ENCODE data around the gene VWA1.
"Not testable (repeated sequence)": the region's sequence is repeated elsewhere in the genome, so short reads cannot be mapped to it uniquely, and the experiment has no call there.

Gene VWA1

DNA sequence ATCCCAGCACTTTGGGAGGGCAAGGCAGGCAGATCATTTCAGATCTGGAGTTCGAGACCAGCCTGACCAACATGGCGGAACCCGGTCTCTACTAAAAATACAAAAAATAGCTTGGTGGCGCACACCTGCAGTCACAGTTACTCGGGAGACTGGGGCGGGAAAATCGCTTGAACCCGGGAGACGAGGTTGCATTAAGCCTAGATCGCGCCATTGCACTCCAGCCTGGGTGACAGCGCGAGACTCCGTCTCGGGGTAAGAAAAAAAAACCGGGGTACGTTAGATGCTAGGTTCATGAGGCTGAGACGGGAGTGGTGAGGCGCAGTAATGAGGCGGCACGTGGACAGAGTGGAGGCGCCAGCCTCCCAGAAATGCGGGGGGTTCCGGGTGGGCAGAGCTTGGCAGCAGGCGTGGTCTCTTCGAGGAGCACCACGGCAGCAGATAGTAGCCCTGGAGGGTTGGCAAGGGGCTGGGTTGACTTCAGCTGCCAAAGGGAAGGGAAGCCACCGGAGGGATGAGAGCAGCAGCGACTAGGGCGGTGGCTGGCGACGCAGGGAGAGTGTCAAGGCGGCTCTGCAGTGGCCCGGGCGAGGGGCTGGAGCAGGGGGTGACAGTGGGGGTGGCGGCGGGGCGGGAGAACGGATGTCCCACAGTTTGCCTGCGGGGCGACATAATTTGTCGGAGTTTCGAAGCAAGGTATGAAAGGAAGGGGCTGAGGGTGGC is 29.2 kb upstream of the VWA1 start:
- no peak for DNase-seq

DNA sequence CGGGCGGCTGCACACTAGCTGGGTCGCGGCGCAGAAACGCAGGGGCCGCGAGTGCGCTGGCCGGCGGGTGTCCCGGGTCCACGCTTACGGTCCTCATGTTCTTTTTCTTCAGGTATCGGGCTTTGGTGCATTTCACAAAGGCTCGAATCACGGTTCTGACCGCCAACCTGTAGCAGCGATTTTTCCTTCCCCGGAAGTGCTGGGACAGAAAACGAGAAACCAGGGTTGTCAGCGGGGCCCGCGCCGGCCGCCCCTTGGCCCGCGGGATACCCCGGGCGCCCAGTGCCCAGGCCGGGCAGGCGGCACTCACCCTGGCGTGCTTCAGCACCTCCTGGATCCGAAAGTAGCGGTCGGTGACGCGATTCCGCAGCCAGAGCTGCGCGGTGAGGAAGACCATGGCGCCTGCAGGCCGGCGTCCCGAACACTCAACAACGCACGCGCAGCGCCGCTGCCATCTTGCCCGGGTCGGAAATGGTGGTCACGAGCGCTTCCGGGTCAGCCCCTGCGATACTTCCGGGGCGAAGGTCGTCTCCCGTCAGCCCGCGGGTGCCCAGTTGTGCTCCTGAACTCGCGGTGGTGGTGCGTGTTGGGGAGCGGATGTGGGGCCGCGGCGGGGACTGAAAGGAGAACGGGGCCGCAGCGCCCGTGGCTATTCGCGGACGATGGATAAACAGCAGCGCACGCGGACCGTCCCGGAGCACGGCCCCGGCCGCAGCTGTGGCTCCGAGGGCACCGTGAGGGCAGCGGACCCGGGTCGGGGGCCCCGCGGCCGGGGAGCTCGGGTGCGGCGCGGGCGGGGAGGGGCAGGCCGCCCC is 28.5 kb upstream of the VWA1 start, which contains the start of gene MRPL20:
TSS of gene MRPL20 (minus strand) at position 473 of the 815 bp plus-strand sequence. CDS start at position 397, 76 bp downstream.
- DNase-seq = peak; percentile 98

DNA sequence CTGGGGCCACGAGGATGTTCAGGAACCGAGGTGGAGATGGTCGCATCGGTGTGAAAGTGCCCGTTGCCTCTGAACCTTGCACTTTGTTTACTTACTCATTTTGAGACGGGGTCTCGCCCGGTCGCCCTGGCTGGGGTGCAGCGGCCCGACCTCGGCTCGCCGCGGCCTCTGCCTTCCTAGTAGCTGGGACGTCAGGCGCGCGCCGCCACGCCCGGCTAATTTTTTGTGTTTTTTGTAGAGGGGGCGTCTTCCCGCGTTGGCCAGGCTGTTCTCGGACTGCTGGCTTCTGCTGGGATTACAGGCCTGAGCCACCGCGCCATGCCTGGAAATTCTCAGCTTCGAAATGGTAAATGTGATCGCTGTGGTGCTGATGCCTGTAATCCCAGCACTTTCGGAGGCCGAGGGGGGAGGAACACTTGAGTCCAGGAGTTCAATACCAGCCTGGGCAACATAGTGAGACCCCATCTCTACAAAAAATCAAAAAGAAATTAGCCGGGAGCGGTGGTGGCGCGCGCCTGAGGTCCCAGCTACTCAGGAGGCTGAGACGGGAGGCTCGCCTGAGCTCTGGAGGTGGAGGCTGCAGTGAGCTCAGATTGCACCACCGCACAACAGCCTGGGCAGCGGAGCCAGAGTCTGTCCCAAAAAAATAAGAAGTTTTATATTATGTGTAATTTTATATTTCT is 27.7 kb upstream of the VWA1 start:
- peak; percentile 51 for DNase-seq

DNA sequence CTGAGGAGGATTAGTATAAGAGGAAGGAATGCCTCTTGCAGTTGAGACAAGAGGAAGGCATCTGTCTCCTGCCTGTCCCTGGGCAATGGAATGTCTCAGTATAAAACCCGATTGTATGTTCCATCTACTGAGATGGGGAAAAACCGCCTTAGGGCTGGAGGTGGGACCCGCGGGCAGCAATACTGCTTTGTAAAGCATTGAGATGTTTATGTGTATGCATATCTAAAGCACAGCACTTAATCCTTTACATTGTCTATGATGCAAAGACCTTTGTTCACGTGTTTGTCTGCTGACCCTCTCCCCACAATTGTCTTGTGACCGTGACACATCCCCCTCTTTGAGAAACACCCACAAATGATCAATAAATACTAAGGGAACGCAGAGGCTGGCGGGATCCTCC is 25.3 kb upstream of the VWA1 start:
- not testable (repeated sequence) for DNase-seq

DNA sequence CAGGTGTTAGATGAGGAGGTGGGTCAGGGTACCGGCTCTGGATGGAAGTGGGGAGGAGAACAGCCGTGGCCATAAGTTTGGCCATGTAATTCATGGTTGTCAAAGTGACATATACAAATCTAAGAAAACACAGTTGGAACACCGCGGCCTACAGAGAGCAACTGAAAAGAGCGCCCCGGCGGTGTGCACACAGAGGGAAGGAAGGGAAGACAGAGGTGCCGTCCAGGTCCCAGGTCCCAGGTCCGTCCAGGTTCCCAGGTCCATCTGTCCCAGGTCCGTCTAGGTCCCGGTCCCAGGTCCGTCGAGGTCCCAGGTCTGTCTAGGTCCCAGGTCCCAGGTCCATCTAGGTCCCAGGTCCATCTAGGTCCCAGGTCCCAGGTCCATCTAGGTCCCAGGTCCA is 23.9 kb upstream of the VWA1 start:
- DNase-seq = no peak

- not testable (repeated sequence) for DNase-seq
Observed at GRCh38 chr1:1412311-1412902, 23.1 kb upstream of the VWA1 start.

DNA sequence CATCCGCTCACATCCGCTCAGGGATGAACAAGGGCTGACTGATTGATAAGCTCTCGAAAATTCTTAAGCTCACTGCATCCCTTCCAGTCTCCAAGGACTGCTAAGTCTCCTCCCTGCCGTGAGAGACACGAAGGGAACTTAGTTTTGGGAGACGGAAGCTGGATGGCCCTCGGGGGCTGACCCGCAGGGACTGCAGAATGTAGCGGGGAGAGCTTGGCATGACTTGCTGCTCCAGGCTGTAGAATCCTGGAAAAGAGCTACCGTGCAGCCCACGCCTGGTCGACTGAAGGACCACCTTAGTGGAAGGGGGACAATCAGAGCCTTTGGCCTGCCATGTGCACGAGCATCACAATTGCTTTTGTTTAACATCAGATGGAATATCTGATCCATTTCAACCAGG is 19.7 kb upstream of the VWA1 start:
- DNase-seq = no peak

DNA sequence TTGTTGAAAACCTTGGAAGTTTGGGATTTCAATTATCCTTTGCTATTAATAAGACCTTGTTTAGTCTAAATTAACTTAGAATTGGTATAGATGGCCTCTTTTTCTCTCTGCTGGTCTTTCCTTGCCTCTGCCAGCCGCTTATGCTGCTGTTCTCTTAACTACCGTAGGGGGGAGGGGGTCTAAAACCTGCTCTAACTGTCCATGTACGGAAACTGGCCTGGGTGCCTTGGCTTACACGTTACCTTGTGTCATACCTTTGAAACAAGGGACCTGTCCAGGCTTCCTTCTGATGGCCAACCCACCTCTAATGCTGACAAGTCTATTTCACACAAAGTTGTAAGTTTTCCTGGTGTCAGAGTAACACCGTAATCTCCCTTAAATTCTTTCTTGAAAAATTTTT is 18.1 kb upstream of the VWA1 start:
- not testable (repeated sequence) for DNase-seq

- DNase-seq = not testable (repeated sequence)
Observed at GRCh38 chr1:1417825-1418463, 17.5 kb upstream of the VWA1 start.

- DNase-seq = peak; percentile 29
Observed at GRCh38 chr1:1418464-1419362, 16.8 kb upstream of the VWA1 start.

DNA sequence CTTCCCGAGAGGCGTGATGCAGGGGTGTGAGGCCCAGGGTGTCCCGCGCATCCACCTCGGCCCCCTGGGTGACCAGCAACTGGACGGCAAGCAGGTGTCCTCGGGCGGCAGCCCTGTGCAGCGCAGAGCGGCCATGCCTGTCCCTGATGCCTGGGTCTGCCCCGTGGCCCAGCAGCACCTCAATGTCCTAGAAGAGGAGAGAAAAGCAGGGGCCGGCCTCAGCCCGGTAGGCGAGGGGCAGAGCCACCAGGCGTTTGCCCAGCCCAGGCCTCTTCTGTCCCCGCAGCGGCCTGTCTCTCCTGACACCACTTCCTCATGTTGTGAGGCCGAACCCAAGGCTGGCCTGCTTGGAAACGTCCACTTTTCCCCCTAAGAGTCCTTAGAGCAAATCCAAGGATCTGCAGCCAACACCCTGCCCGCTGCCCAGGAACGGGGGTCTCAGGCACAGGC is 16.1 kb upstream of the VWA1 start:
- DNase-seq = no peak

GRCh38 chr1:1419813-1420653 is 15.5 kb upstream of the VWA1 start:
- no peak for DNase-seq

GRCh38 chr1:1420654-1421141 is 14.8 kb upstream of the VWA1 start:
- DNase-seq = no peak

DNA sequence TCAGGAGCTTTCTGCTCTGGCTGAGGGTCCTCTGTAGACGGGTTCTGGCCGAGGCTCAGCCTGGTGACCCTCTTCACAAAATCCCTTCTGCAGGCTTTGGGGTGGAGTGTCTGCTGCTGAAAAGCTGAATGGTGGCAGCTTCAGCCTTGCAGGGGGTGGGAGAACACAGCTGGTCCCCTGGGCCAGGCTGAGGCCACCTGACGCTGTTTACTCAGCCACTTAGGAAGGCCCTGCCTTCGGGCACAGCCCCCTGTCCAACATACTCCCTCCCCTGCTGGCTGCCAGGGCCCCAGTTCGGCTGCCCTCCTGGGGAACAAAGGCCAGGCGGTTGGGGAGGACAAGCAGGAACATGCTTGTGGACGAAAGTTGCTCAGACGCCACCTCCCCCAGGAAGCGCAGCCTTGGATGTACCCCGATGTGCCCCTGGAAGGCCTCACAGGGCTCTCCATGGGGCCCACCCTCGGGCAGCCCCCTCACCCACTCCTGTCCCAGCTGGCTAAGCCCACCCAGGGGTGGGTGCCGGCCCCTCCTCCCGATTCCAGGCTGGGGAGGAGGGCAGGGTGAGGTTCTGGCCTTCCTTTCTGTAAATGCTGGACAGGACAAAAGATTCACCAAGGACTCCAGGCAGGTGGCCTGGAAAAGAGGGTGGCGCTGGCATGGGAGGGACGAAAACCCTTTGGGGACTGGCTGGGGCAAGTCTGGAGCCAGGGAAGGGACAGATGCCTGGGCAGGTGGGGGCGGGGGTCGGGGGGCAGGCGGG is 14.2 kb upstream of the VWA1 start, which contains the start of gene ANKRD65:
TSS of gene ANKRD65 (minus strand) at position 130 of the 760 bp plus-strand sequence. CDS start 271 bp downstream, outside the sequence.
- no peak for DNase-seq

DNA sequence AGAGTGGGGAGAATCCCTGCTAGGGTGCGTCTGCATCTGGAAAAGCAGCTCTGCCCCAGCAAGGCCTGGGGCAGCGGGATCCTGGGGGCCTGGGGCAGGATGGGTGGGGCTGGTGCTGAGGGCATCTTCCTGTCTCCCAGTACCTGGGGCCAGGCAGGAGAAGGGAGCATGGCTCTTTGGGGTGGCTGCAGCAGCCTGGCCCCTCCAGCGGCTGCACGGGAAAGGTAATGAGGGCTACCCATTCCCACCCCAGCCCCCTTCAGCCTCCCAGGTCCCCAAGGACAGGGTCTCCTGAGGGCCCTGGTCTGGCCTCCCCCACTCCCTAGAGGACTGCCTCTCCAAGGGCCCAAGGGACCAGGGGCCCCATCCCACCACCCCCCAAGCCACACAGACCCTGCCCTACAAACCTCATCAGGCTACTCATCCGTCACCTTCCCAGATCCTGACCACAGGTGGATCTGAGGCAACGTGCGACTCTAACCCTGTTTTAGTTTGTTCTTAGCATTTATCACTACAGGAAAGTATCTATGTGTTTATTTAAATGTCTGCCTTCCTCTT is 13.5 kb upstream of the VWA1 start:
- DNase-seq = no peak

DNA sequence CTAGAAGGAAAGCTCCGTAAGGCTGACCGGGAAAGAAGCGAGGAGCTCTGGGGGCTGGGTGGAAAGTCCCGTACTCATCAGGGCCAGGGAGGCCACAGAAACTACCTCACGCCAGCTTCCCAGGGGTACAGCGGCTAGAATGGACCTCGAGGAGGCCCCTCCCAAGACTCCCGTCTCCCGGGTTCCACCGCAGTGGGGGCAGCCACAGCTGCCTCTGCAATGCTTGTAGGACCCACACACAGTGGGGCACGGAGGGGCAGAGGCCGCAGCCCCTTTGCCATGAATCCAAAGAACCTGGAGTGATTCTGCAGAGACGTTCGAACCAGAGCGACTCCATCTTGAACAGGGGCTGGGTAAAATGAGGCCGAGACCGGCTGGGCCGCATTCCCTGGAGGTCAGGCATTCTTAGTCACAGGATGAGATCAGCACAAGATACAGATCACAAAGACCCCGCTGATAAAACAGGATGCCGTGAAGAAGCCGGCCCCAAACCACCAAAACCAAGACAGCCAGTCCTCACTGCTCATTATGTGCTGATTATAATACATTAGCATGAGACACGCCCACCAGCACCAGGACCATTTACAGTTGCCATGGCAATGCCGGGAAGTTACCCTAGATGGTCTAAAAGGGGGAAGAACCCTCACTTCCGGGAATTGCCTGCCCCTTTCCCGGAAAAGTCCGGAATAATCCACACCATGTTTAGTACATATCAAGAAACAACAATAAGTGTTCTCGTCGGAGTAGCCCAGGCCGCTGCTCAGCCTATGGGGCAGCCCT is 12.8 kb upstream of the VWA1 start:
- no peak for DNase-seq

GRCh38 chr1:1423245-1423597 is 12.3 kb upstream of the VWA1 start:
- no peak for DNase-seq

- DNase-seq = no peak
Observed at GRCh38 chr1:1424707-1425106, 10.8 kb upstream of the VWA1 start.

DNA sequence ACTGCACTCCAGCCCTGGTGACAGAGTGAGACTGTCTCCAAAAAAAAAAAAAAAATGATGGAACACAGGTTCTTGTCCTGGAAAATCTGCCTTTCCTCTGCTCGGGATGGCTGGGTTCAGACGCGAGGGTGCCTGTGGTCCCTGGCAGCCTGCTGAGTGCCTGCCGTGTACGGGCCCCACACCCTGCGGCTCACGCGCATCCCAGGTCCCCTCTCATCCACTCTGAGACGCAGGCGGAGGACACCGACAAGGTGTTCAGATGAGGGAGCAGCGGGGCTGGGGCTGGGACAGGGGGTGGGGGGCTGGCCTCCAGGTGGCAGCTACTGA is 10.1 kb upstream of the VWA1 start:
- DNase-seq = no peak
